Stimulated activated naive B cell treated with anti-CD40 and anti-IgM and Interleukin-4, amounts not matched to agents 10 μg/mL and 1 μg/mL and 100 μg/mL, for 72 hours (primary cell): ENCODE results near the gene ELMOD2.

Experiments
- ATAC-seq, 2 donors: fragments of 150-1000 bp; cut with Tn5 transposase; replicated peaks; 2 replicates each; pipeline ENCODE4 v1.10.0; 2021; ENCODE audit warnings: moderate library complexity in 1 of 2
- DNase-seq: peaks from one replicate; pipeline ENCODE4 v3.0.0; 2021
- H3K27ac Mint-ChIP-seq: one replicate; pipeline ENCODE4 v1.8.0; 2022; ENCODE audit warnings: mild to moderate bottlenecking, mixed read lengths
- H3K27me3 Mint-ChIP-seq, 2 donors: one replicate each; pipeline ENCODE4 v1.8.0; 2022; ENCODE audit warnings: mixed read lengths in 2 of 2
- H3K36me3 Mint-ChIP-seq, 2 donors: one replicate each; pipeline ENCODE4 v1.8.0; 2022; ENCODE audit warnings: mixed read lengths in 2 of 2, mild to moderate bottlenecking in 1 of 2
- H3K4me1 Mint-ChIP-seq, 2 donors: one replicate each; pipeline ENCODE4 v1.8.0; 2022; ENCODE audit warnings: mixed read lengths in 2 of 2, mild to moderate bottlenecking in 1 of 2
- H3K4me3 Mint-ChIP-seq, 2 donors: one replicate each; pipeline ENCODE4 v1.8.0; 2022; ENCODE audit warnings: mild to moderate bottlenecking in 2 of 2, mixed read lengths in 2 of 2, moderate library complexity in 1 of 2
- H3K9me3 Mint-ChIP-seq, 2 donors: one replicate each; pipeline ENCODE4 v1.8.0; 2022; ENCODE audit warnings: mixed read lengths in 2 of 2, mild to moderate bottlenecking in 1 of 2

Gene ELMOD2

DNA sequence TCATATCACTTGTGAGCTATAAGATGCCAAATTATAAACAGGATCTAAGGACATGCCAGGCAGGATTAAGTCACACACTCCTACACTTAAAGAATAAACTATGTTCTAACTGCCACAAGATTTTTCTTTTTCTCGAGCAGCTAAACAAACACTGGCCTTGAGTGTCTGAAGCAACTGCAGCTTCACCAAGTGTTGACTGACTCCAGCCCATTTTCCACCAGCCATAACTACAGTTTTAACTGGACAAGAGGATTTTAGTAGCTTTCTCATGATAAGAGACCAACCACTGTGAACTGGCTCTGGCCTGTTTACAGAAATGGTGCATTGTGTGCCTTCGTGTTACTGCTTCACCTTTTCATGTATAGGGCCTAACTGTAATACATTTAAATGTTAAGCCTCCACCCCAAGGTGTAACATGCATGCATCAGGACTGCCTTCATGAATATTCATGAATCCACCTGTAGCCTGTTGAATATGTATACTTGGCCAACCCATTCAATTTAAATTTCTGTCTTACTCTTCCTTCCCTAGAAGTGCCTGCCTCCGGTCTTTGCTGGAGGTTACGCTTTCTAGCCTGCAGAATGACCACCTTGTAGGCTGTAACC is 34.0 kb downstream of the ELMOD2 start:
- no peak for ATAC-seq
- Mint-ChIP-seq H3K36me3 (peaks cover 6 to 12% of the 10 kb centered on the region in 2 donors), H3K9me3 (no peaks in the 10 kb centered on the region), H3K4me3 (no peak overlapping the region), H3K27ac (no peak overlapping the region), H3K27me3 (peaks cover 27 to 36% of the 10 kb centered on the region in 2 donors), H3K4me1 (peaks cover 7 to 17% of the 10 kb centered on the region in 2 donors)
- no peak for DNase-seq

DNA sequence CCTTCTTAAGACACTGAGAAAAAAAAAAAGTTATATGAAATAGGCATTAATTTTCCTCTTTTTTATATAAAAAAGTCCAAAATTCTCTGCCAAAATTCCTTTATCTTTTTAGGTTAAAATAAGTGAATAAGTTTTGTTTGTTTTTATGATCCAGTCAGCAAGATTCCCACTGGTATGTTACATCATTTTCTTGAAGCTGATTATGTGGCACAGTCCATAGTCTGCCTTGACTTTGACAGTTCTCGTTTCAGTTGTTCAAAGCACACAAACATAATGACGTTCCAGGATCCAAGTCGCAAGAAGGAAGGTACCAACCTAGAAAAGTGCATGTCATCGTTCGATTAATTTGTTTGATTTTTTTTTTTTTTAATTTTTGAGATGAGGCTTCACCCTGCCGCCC is 35.7 kb downstream of the ELMOD2 start:
- ATAC-seq (no peak), DNase-seq (no peak)
- Mint-ChIP-seq H3K9me3 (no peaks in the 10 kb centered on the region), H3K4me3 (no peak overlapping the region), H3K4me1 (peaks cover 7 to 17% of the 10 kb centered on the region in 2 donors), H3K36me3 (peaks cover 0 to 6% of the 10 kb centered on the region in 2 donors), H3K27ac (no peak overlapping the region), H3K27me3 (peaks cover 27 to 36% of the 10 kb centered on the region in 2 donors)

DNA sequence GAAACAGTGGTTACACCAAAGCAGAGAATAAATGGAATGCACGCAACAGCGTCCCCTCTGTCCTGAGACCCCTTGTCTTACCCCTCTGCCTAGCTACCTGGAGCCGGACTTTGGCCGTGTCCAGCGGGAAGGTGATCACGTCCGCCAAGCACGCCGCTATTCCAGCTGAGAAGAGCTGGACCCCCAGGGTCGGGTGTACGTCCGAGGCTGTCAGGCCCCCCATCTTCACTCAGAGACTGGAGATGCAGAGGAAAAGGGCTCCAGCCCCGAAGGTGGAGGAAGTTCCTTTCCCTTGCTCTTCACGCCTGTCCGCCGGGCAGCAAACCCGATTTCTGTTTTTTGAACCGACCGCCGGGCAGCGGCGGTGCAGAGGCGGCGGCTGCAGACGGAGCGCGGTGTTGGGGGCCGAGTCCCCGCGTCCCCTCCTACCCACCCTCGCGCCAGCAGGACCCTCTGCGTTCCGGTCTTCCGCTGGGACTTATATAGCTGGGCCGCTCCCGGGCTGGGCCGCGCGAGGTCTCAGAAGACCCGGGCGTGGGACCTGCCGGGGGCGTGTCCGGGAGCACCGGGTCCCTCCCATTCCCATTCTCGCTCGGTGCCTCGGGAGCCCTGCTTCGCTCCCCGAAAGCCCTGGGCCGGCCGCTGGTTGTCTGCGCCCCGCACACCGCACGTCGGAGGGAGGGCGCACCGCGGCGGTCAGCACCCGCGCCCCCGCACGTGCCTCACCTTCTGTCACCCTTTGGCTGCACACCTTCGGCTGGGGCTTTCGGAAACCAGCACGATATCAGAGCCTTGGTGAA is 44.7 kb downstream of the ELMOD2 start, which contains the start of gene UCP1:
UCP1 (minus strand) TSS at position 455 of the 800 bp plus-strand sequence; CDS start at position 223, 232 bp downstream.
- peak within 1 kb of the TSS; percentile 75 to 82 for H3K4me3 Mint-ChIP-seq
- peaks cover 46 to 56% of the 10 kb centered on the region in 2 donors for H3K27me3 Mint-ChIP-seq
- H3K36me3 Mint-ChIP-seq = peaks cover 0 to 1% of the 10 kb centered on the region in 2 donors
- peak; percentile 27 to 53 for ATAC-seq
- peak within 1 kb of the TSS; percentile 14 for H3K27ac Mint-ChIP-seq
- H3K4me1 Mint-ChIP-seq = peaks cover 13 to 19% of the 10 kb centered on the region in 2 donors
- H3K9me3 Mint-ChIP-seq = peaks cover 7 to 17% of the 10 kb centered on the region in 2 donors
- DNase-seq = no peak

DNA sequence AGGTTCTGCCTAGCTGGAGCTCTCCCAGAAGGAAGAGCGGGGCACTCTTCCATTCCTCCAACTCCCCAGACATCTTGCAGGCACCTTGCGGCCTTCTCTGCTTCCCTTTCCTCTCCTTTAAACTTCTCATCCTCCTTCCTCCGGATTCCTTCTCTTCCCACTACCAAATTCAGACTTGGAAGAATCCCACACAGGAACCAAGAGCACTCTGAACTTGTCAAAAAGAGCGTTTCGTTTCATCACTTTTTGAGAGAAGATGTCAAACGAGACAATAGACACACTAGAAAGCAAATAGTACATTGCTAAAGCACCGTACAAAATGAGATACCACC is 45.3 kb downstream of the ELMOD2 start:
- peaks cover 0 to 1% of the 10 kb centered on the region in 2 donors for H3K36me3 Mint-ChIP-seq
- H3K9me3 Mint-ChIP-seq = peaks cover 7 to 17% of the 10 kb centered on the region in 2 donors
- H3K4me1 Mint-ChIP-seq = peaks cover 13 to 19% of the 10 kb centered on the region in 2 donors
- H3K4me3 Mint-ChIP-seq = peak overlapping the region; percentile 75 to 82
- DNase-seq = no peak
- no peak for ATAC-seq
- peak overlapping the region; percentile 14 for H3K27ac Mint-ChIP-seq
- H3K27me3 Mint-ChIP-seq = peaks cover 47 to 56% of the 10 kb centered on the region in 2 donors

DNA sequence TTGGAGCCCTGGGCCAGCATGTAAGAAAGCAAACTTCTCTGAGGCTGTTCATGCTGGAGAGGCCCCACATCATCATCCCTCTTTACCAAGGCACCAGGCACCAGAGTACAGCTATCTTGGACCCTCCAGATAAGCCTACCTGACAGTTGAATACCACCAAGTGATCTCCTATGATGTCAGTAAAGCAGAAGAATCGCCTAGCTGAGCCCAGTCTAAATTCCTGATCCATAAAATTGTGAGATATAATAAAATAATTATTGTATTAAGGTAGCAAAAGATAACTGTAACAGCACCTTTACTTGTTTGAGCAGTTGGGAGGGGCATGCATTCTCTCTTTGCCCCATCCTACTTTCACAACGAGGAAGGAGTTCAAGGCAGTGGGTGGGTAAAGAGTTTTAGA is 47.7 kb downstream of the ELMOD2 start:
- peaks cover 13 to 19% of the 10 kb centered on the region in 2 donors for H3K4me1 Mint-ChIP-seq
- no peak for DNase-seq
- no peak for ATAC-seq
- H3K9me3 Mint-ChIP-seq = peaks cover 7 to 17% of the 10 kb centered on the region in 2 donors
- H3K4me3 Mint-ChIP-seq = no peak overlapping the region
- peaks cover 0 to 1% of the 10 kb centered on the region in 2 donors for H3K36me3 Mint-ChIP-seq
- H3K27ac Mint-ChIP-seq = no peak overlapping the region
- peaks cover 58 to 66% of the 10 kb centered on the region in 2 donors for H3K27me3 Mint-ChIP-seq

DNA sequence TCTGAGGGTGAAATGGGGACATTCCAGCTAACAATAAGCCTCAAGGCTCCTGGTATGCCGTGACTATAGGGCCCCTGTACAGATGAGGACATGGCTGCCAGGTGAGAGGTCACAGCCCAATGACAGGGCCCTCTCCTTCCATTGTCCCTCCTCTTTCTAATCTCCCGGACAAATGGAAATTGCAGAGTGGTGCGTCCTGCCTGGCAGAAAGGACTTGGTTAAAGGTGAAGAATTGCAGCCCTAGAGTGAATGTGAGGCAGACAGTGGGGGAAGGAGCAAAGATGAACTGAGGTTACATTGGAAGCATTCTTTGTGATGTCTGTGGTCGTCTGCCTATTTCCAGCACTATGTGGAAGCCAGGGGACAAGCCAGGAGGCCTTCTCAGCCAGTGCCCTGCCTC is 51.5 kb downstream of the ELMOD2 start:
- Mint-ChIP-seq H3K36me3 (no peaks in the 10 kb centered on the region), H3K4me3 (no peak overlapping the region), H3K27me3 (peaks cover 57 to 66% of the 10 kb centered on the region in 2 donors), H3K27ac (no peak overlapping the region), H3K9me3 (peaks cover 7 to 16% of the 10 kb centered on the region in 2 donors), H3K4me1 (peaks cover 1 to 8% of the 10 kb centered on the region in 2 donors)
- ATAC-seq = no peak
- DNase-seq = no peak

DNA sequence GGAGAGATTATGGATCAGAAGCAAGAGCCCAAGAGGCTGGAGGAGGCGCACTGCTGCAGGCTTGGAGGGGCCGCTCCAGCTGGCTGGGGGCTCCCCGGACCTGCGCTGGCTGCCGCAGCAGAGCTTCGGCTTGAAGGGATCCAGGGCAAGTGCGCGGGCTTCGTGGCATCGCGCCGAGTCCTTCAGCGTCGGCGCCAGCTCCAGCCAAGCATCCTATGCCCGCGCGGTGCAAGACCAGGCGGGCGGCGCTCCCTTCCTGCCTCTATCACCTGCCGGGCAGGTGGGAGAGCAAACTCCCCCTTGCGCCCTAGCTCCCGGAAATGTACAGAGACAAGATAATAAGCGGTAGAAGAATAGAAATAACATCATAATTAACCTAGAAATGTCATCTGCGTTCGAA is 55.3 kb downstream of the ELMOD2 start:
- H3K4me3 Mint-ChIP-seq = no peak overlapping the region
- no peaks in the 10 kb centered on the region for H3K9me3 Mint-ChIP-seq
- no peaks in the 10 kb centered on the region for H3K36me3 Mint-ChIP-seq
- DNase-seq (no peak), ATAC-seq (no peak)
- H3K27me3 Mint-ChIP-seq = peaks cover 39 to 60% of the 10 kb centered on the region in 2 donors
- H3K27ac Mint-ChIP-seq = no peak overlapping the region
- H3K4me1 Mint-ChIP-seq = peaks cover 1 to 8% of the 10 kb centered on the region in 2 donors

DNA sequence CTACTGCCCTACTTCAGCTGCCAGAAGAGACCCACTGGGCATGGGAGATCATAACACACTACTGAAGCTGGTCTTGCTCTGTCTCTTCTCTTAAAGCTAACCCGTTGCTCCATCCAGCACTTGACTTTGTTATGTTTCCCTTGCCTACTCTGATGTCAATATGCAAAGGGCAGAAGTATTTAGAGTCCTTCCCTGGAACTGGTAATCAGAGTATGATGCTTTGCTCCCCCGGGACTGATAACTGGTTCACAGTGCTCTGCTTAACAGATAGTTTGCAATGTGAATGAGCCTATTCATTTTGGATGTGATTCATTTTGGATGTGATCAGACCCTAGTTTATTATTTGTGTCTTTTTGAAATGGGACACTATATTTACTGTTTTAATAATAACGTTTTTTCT is 57.1 kb downstream of the ELMOD2 start:
- peaks cover 1 to 8% of the 10 kb centered on the region in 2 donors for H3K4me1 Mint-ChIP-seq
- ATAC-seq (peak; percentile 62 to 70), DNase-seq (no peak)
- H3K36me3 Mint-ChIP-seq = no peaks in the 10 kb centered on the region
- H3K27ac Mint-ChIP-seq = no peak overlapping the region
- H3K4me3 Mint-ChIP-seq = no peak overlapping the region
- H3K9me3 Mint-ChIP-seq = no peaks in the 10 kb centered on the region
- peaks cover 30 to 57% of the 10 kb centered on the region in 2 donors for H3K27me3 Mint-ChIP-seq

DNA sequence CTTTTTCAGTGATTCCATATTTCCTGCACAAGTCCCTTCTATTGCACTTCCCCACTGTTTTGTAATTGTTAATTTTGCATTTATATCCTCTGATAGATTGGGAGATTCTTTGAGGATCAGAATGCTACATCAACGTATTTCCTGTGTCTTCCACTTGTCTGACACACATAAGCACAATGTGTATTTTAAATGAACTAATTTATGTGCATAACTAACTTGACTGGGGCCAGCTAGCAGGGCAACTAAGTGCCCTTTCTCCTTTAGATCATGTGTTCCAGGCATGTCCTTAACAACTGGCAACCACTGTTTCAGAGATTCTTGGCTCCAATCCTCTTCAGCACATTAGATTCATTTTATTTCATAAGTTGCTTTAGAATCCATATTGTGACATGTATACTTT is 60.5 kb downstream of the ELMOD2 start:
- no peak for ATAC-seq
- no peak overlapping the region for H3K27ac Mint-ChIP-seq
- H3K4me1 Mint-ChIP-seq = no peaks in the 10 kb centered on the region

DNA sequence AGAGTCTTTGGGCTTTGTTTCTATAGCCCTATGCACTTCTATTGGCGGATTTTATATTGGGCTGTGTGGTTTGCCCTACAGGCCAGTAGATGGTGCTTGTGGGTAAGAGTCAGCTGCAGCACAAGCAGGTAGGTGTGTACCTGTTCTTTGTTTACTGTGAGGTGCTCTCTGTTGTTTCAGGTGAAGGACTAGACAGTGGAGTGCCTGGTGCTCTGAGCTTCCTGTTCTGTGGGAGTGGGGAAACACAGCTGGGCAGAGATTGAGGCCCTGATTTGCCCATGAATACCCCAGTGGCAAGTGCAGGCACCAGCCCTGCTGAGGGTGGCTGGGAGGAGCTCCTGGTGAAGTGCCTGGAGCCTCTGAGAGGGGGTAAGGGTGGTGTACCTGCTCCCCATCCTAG is 71.1 kb downstream of the ELMOD2 start:
- H3K9me3 Mint-ChIP-seq = peaks cover 0 to 3% of the 10 kb centered on the region in 2 donors
- DNase-seq (no peak), ATAC-seq (peak; percentile 85 to 88)
- H3K27me3 Mint-ChIP-seq = peaks cover 42% of the 10 kb centered on the region in 2 donors
- no peak overlapping the region for H3K27ac Mint-ChIP-seq
- H3K4me3 Mint-ChIP-seq = no peak overlapping the region
- peaks cover 0 to 2% of the 10 kb centered on the region in 2 donors for H3K4me1 Mint-ChIP-seq
- H3K36me3 Mint-ChIP-seq = no peaks in the 10 kb centered on the region

More for the DNA sequence above, 60.5 kb downstream of the ELMOD2 start:
- no peaks in the 10 kb centered on the region for H3K36me3 Mint-ChIP-seq
- DNase-seq = no peak
- H3K27me3 Mint-ChIP-seq = peaks cover 12 to 39% of the 10 kb centered on the region in 2 donors
- H3K9me3 Mint-ChIP-seq = no peaks in the 10 kb centered on the region
- H3K4me3 Mint-ChIP-seq = no peak overlapping the region

DNA sequence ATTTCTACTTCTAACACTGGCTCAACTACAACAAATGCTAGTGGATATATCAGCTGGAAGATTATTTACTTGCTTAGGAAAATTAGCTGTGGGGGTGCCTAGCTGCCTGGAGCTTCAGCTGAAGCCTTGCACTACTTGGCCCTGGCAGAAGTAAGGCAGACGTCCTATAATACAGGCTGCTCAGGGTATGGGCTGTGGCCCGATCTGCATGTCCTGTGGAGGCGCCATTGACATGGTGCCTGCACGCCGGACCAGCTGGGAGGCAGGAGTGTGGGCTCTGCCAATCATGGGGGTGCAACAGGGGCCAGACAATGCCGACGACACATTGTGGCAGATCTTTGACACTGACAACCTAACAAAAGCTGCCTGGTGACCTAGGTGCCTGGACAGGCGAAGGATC is 76.4 kb downstream of the ELMOD2 start:
- no peaks in the 10 kb centered on the region for H3K36me3 Mint-ChIP-seq
- no peaks in the 10 kb centered on the region for H3K27me3 Mint-ChIP-seq
- H3K9me3 Mint-ChIP-seq = no peaks in the 10 kb centered on the region
- no peaks in the 10 kb centered on the region for H3K4me1 Mint-ChIP-seq
- no peak overlapping the region for H3K27ac Mint-ChIP-seq
- H3K4me3 Mint-ChIP-seq = no peak overlapping the region
- ATAC-seq (no peak), DNase-seq (no peak)

DNA sequence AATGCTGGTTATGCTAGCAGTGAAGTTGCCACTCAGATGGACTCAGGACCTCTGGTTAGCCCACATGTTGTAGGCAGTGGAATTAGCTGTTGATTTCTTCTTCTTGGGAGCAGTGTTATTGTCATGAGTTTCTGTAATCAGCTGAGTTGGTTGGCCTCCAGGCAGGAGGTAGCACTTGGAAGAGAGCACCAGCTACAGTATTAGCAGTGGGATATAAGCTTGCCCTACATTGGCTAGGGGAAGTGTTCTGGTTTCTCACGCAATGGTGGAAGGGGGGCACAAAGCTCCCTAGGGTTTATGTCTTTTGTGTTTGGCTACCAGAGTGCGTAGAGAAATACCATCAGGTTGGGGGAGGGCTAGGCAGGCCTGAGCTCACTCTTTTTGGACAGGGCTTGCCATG is 78.7 kb downstream of the ELMOD2 start:
- no peak for DNase-seq
- Mint-ChIP-seq H3K4me1 (no peaks in the 10 kb centered on the region), H3K27ac (no peak overlapping the region), H3K27me3 (peaks cover 0 to 5% of the 10 kb centered on the region in 2 donors), H3K4me3 (no peak overlapping the region), H3K36me3 (no peaks in the 10 kb centered on the region), H3K9me3 (no peaks in the 10 kb centered on the region)
- ATAC-seq = no peak

DNA sequence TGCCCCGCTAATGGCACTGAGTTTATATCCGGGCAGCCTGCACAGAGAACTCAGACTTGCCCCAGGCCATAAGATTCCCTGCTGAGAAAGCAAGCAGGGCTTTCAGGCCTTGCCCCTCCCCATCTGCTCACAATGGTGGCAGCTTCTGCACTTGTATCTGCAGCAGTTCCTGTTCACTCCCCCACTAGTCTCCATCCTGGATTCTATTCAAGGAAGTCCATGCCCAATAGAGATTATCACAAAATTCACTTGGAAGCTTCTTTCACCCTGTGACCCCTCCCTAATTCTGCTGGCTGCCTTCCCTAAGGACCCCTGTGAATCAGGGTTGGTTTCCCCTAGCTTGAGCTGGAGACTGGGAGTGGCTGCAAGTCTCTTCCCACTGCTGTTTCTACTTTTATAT is 79.3 kb downstream of the ELMOD2 start:
- Mint-ChIP-seq H3K4me3 (no peak overlapping the region), H3K27ac (no peak overlapping the region), H3K4me1 (no peaks in the 10 kb centered on the region), H3K36me3 (no peaks in the 10 kb centered on the region), H3K27me3 (peaks cover 0 to 5% of the 10 kb centered on the region in 2 donors), H3K9me3 (no peaks in the 10 kb centered on the region)
- ATAC-seq (no peak), DNase-seq (no peak)
